ENCODE measurements around the gene SYCE3. TPM values are rescaled to one million over a fixed set of nuclear protein-coding genes. Genes with fewer than 3 reads are reported as not detected.

The SYCE3 gene
- total RNA-seq, 2 experiments from 2014 or later = not detected

DNA sequence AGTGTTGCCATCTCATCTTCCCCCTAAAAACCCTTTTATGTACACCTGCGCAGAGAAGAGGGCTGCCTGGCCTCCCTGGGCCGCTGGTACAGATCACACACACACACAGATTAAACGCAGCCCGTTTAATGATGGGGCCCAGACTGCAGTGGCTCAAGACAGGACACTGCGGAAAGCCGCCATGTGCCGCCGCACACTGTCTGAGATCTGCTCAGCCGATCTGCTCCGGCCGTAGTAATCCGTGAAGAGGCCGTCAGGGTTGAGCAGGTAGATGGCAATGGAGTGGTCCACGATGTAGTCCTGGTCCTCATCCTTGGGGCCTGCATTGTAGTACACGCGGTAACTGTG, 39.3 kb downstream of the SYCE3 start:
- Histone ChIP-seq H3K4me2 (ENCODE audit: low read length) (peak overlapping the region; percentile 93; the same call in 1 of the 2 replicates), H3K79me2 (ENCODE audit: insufficient read depth, low read depth, low read length) (peaks cover 4% of the 10 kb centered on the region; the same call in 1 of the 2 replicates), H4K20me1 (ENCODE audit: insufficient read depth, low read length) (no peaks in the 10 kb centered on the region), H3K27ac (ENCODE audit: low read depth, low read length, poor library complexity, severe bottlenecking) (no peak overlapping the region), H3K4me3 (ENCODE audit: low read depth, low read length, poor library complexity, severe bottlenecking) (no peak overlapping the region), H3K4me1 (ENCODE audit: insufficient read depth, low read length, poor library complexity, severe bottlenecking) (peaks cover 16% of the 10 kb centered on the region), H3K9me2 (ENCODE audit: insufficient read depth, low read length) (no peaks in the 10 kb centered on the region), H3K9me3 (ENCODE audit: low read length) (no peaks in the 10 kb centered on the region), H2AFZ (ENCODE audit: low read length) (no peak overlapping the region), H3K36me3 (ENCODE audit: insufficient read depth, low read length) (peaks cover 66% of the 10 kb centered on the region)
- TF ChIP-seq, protein P1, sequence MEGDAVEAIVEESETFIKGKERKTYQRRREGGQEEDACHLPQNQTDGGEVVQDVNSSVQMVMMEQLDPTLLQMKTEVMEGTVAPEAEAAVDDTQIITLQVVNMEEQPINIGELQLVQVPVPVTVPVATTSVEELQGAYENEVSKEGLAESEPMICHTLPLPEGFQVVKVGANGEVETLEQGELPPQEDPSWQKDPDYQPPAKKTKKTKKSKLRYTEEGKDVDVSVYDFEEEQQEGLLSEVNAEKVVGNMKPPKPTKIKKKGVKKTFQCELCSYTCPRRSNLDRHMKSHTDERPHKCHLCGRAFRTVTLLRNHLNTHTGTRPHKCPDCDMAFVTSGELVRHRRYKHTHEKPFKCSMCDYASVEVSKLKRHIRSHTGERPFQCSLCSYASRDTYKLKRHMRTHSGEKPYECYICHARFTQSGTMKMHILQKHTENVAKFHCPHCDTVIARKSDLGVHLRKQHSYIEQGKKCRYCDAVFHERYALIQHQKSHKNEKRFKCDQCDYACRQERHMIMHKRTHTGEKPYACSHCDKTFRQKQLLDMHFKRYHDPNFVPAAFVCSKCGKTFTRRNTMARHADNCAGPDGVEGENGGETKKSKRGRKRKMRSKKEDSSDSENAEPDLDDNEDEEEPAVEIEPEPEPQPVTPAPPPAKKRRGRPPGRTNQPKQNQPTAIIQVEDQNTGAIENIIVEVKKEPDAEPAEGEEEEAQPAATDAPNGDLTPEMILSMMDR (conservative IDR thresholded peaks at IDR 0.05; ENCODE audit: low read length) = no peak
- TF ChIP-seq EZH2phosphoT487 (IDR thresholded peaks at IDR 0.05; ENCODE audit: borderline replicate concordance, low read depth, low read length) = no peak
- no TSS peak for BruUV-seq (replicated peaks)
- CTCF ChIA-PET (ENCODE audit: unreplicated experiment) = no interaction called here
- intact Hi-C loops (cut with micrococcal nuclease; ENCODE audit: unreplicated experiment) = no loop called here
- DNase-seq (ENCODE audit: low spot score) = no peak
- POLR2A ChIA-PET = interaction anchor here (3.3 kb wide), 1 partner anchor 14 kb away, joined by 33 read pairs; the partner anchor contains the start of genes LMF2 and NCAPH2

DNA sequence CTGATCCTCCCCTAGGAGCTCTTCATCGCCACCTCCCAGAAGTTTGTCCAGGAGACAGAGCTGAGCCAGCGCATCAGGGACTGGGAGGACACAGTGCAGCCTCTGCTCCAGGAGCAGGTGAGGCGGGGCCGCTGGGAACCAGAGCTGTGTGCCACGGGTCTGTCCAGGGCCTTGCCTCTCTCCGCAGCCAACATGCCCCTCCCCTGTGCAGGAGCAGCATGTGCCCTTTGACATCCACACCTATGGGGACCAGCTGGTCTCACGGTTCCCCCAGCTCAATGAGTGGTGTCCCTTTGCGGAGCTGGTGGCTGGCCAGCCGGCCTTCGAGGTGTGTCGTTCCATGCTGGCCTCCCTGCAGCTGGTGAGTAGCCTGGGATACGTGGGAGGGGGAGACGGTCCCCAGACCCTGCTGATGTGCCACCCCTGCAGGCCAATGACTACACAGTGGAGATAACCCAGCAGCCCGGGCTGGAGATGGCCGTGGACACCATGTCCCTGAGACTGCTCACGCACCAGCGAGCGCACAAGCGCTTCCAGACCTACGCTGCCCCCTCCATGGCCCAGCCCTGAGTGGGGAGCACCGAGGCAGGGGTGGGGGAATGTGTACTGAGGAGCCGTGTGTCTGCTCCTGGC, 39.8 kb downstream of the SYCE3 start:
- Histone ChIP-seq H3K36me3 (ENCODE audit: insufficient read depth, low read length) (peaks cover 72% of the 10 kb centered on the region), H3K79me2 (ENCODE audit: insufficient read depth, low read depth, low read length) (peaks cover 4% of the 10 kb centered on the region; the same call in 1 of the 2 replicates), H4K20me1 (ENCODE audit: insufficient read depth, low read length) (no peaks in the 10 kb centered on the region), H2AFZ (ENCODE audit: low read length) (no peak overlapping the region), H3K4me2 (ENCODE audit: low read length) (no peak overlapping the region), H3K27ac (ENCODE audit: low read depth, low read length, poor library complexity, severe bottlenecking) (no peak overlapping the region), H3K9me2 (ENCODE audit: insufficient read depth, low read length) (no peaks in the 10 kb centered on the region), H3K4me1 (ENCODE audit: insufficient read depth, low read length, poor library complexity, severe bottlenecking) (peaks cover 16% of the 10 kb centered on the region), H3K4me3 (ENCODE audit: low read depth, low read length, poor library complexity, severe bottlenecking) (no peak overlapping the region), H3K9me3 (ENCODE audit: low read length) (no peaks in the 10 kb centered on the region)
- POLR2A ChIA-PET = interaction anchor here (0.6 to 1.3 kb wide), 3 partner anchors 15 to 598 kb away, joined by 3 to 4 read pairs (median 4); partner anchors contain the start of genes LMF2 and NCAPH2
- intact Hi-C loops (cut with micrococcal nuclease; ENCODE audit: unreplicated experiment) = no loop called here
- DNase-seq (ENCODE audit: low spot score) = no peak
- CTCF ChIA-PET (ENCODE audit: unreplicated experiment) = interaction anchor here (0.6 kb wide), 2 partner anchors 38 to 50 kb away, joined by 3 to 9 read pairs; no protein-coding TSS in a partner anchor
- BruUV-seq (replicated peaks) = TSS peak; percentile 53
- TF ChIP-seq EZH2phosphoT487 (IDR thresholded peaks at IDR 0.05; ENCODE audit: borderline replicate concordance, low read depth, low read length) = no peak
- TF ChIP-seq, protein P1 (conservative IDR thresholded peaks at IDR 0.05; ENCODE audit: low read length) = no peak

All from OCI-LY7 (cell line).